ENCODE measurements around the gene ERBB4.

ERBB4 gene

DNA sequence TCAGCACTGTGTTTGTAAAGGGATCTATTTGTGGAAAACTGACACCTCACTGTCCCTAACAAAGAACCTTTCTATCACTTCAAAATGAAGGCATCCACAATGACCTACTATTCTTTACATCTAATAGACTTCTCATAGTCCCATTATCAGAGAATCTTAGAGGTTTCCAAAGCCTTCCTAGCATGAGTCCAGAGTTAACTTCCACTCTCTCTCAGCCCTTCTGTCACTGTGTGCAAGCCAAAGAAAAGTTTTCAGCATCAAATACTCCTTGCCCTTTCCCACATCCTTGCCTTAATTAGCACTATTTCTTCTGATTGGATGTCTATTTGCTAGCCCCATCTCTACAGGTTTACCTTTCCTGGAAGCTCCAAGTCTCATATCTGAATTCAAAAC, 178.5 kb downstream of the ERBB4 start:
- DNase-seq: no peak

DNA sequence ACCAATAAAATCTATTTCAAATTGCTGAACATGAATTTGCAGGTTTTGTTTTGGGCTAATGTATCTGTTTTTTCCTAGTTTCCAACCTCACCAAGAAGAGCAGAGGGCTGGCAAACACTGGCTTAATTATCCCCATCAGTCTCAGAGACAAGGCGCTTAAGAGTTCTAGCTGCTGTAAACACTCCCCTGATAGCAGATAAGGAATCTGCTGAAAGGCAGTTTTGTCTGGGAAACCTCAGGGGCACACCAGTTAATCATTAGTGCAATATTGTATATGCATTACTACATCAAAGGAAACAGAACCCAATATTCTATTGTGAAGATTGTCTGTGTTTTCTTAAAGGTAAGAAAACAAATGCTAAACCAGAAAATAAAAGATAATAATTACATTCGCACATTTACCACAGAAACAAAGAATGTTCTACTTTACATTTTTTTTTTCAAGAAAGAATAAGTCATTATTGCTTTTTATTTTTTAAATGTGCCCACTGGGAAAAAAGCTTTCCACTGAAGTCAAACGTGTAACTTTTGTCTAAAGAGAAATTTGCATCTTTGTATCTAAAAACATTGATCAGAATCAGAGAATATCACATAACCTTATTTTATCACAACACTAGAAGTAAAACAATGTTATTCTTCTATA, 179.1 kb downstream of the ERBB4 start:
- DNase-seq: no peak

DNA sequence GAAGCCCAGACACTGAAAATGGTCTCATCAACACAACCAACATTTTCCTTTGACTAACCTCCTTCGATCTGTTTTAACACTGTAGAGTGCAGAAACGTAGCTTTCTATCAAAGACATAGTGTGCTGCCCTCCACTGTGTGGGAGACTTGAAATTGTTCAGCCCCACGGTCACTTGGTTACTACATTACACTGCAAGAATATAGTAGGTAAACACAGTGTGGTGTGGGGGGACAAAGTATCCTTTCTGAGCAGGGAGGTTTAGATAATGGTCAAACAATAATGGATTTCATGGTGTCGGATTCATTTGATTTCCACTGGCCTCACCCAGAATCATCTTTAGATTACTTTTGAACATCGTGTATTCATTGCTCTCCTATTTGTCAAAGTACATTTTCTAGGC, 181.0 kb downstream of the ERBB4 start:
- DNase-seq: no peak

DNA sequence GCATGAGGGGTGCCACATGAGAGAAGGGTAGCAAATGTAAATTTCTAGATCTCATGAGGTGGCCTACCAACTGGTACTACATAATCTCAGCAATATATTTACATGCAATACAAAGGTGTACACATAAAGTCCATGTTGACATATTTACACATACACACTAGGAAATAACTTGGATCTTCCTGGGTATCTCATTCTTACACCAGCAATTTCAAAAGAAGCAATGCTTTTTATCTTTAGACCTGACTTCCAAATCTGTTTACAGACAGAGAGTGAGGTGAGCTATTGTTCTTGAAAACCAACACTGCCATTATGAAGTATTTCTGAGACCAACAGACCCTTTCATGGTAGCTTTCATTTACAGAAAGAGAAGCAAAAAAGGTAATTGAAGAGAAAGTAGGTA, 184.2 kb downstream of the ERBB4 start:
- DNase-seq: no peak

DNA sequence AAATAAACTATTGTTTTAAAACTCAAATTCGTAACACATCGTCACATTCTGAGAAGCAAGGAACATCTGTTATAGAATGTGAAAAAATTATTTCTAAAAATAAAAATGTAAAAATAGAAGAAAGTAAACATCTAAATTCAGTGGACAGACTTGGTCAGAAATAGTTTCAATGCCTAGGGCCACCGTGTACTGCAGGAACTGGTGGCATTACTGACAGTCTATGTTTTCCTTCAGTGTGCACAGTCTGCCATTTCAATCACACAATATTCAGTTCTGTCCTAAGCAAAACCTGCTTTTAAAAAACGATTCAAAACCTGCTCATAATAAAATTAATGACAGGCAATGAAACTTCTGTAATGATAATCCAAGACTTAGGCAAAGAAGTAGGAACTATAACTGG, 190.1 kb downstream of the ERBB4 start:
- DNase-seq: no peak

DNA sequence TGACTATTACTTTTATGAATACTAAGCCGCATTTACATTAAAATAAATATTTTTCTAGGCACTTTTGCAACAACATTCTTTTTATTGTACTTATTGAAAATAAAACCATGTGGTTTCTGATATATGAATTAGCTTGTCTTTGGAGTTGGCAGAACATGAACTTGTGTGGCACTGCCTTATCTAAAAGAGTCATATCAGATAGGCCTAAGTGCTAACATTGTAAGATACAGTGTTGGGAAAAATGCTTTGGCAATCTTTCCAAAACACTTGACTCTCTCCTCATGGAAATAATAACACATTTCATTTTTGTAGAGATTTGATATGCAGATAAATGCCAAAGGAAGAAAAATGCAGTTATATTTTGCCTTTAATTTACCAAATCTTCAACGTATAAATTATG, 191.7 kb downstream of the ERBB4 start:
- DNase-seq: no peak

DNA sequence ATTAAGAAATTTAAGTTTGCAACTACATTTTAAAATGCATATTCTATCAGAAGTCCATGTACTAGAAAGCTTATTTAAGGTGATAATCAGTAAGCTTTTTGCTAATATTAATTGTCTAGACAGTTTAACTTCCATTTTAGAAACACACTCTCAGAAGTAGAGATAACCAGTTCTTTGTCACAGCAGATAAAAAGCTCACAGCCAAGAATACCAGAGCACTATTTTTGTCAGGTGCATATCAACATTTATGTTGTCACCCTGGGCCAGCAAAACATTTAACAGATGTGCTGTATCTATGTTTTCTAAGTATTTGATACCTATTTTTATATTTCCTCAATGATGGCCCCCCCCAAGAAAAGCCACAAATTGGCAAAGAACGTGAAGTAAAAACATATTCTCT, 192.6 kb downstream of the ERBB4 start:
- no peak for DNase-seq

DNA sequence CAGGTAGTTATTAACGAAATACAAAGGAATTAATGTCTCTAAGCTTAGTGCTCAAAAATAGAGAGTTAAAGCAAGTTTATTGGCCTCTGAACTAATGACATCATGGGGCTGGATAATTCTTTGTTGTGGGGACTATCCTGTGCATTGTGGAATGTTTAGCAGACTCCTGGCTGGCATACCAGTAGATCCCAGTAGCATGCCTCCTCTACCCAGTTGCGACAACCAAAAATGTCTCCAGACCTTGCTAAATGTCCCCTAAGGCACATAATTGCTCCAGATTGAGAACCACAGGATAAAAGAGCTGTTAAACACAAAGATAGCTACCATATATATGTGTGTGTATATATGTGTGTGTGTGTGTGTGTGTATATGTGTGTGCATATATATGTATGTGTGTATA, 194.5 kb downstream of the ERBB4 start:
- DNase-seq: no peak

DNA sequence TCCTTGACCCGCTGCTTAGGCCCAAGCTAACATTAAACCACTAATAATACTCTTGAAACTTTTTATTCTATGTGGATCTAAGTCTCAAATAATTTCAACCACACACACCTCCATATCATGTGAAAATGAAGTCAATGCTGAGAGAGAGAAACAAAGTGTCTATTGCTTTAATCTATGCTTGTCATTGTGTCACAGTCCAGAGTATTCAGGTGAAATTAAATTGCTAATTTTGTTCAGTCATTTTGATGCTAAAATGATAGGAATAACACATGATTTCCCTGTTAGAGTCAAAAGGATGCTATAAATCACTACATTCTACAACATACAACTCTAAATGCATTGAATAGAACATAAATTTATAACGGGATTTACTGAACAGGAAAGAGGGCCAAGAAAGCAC, 195.4 kb downstream of the ERBB4 start:
- DNase-seq: no peak

DNA sequence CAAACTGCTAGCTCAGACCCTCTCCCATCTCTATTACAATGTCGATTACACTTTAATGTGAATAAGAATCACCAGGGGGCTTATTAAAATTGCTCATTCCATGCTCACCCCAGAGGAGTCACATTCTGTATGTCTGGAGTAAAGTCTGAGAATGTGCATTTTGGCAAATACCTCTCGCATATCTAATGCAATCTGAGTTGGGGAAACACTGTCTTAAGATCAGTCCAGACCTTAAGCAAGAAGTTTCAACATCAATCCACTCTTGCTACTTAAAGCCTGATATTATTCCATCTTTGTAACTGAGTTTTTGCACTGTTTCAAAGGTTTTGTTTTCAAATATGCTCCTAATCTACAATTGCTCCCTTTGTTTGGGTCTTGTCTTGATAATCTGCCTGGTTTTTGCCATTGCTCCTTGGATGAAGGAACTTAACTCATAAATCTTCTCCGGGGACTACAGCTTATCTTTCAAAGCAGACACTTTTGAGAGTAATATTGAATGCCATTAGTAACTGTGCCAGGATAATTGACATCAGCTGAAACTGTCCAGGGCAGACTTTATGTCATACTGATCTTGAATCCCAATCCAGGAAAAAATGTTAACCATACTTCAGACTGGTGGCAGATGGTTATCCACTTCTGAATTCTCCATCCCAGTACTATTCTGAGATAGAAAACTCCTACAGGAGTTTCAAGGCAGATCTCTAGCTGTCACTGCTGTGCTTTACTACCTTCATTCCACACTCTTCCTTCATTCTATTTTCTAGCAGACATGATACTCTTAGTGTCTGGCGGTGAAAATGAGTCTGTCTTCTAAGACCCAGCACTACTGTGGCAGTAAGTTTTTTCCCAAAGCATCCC, 200.9 kb downstream of the ERBB4 start:
- no peak for DNase-seq

DNA sequence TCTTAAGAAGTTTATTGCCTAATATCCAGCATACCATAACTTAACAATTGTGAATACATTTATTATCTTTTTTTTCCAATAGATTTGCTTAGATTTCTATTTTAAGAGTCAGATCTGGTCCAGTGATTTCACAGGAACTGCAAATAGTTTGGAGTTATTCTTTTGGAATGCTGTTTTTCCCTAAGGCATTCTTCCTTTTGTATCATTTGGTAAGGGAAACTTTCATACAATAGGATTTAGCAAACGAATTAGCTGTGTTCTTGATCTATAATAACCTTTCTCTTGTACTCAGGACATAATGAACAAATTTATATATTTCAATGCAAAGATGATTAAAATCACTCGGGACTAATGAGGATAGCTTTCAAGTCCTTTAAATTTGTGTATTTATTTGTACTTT, 201.6 kb downstream of the ERBB4 start:
- no peak for DNase-seq

DNA sequence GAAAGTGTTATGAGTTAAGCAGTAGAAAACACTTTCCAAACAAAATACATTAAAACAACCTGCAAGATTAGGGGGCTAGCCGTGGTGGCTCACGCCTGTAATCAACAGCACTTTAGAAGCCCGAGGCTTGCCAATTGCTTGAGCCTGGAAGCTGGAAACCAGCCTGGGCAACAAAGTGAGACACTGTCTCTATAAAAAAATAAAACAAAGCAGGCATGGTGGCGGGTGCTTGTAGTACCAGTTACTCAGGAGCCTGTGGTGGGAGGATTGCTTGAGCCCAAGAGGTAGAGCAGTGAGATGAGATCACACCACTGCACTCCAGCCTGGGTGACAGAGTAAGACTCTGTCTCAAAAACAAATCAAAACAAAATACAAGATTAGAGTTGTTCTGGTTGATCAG, 208.3 kb downstream of the ERBB4 start:
- DNase-seq: no peak

DNA sequence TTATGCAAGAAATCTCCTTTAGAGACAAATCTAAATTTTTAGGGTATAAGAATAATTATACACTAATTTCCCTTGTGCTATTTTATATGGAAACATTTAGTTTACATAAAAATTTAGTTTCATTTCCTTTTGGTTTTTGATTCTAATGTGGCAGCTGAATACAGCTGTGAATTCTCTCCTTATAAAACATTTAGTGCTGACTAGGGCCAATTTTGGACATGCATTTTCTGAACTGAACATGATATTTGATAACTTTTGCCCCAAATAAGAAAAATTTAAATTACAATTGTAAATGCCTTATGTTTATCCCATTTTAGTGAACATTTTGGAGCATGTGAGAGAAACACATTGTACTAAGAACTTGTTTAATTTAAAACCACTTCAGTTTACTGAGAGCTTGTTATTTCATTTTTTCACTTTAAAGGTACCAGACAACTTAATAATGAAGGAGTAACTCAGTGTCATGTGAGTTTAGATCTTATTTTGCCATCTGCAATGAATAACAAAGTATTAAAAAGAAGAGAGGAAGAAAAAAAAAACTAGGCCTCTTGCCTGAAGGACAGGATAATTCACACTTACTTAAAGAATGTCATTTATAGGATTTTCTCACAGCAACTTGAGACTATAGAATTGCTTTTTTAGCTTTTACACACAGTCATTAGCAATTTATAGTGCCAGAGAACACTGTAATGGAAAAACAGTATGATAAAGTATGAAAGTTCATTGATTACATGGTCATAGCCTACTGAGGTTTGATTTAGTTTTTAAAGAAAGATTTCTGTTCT, 209.7 kb downstream of the ERBB4 start:
- no peak for DNase-seq

DNA sequence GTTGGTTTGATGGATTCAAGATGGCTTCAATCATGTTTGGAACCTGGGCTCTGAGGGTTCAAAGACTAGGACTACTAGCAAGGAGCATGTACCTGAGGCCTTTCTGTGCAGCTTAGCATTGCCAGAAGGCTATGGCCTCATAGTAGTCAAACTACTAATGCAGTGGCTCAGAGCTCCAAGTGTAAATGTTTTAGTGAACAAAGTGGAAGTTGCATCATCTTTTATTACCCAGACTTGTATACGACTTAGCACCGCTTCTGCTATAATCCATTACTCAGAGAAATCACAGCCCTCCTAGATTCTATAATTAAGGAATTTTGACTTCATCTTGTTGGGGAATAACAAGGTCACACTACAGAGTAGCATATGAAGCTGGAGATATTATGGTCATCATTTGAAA, 210.5 kb downstream of the ERBB4 start:
- no peak for DNase-seq

DNA sequence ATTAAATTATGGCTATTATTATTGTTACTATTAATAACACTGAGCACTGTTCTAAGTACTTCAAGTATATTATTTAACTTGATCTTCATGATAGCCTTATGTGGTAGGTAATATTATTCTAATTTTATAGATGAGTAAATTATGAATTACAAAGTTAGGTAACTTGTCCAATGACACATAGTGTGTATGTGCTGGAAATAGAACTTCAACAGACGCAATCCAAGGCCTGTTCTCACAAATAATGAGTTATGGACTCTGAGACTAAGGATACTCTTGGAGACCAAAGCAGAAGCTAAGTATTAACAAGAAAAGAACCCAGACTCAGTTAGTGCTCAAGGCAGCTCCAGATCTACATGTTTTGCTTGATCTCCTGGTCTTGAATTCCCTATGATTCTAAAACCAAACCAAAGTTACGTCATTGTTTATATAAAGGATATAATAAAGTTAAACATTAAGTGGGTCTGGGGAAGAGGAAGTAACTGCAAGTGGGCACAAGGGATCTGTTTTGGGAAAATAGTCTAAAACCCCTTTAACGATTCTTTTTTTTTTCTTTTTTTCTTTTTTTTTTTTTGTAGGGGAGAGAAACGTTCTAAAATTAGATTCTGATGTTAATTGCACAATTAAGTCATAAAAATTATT, 211.3 kb downstream of the ERBB4 start:
- no peak for DNase-seq

DNA sequence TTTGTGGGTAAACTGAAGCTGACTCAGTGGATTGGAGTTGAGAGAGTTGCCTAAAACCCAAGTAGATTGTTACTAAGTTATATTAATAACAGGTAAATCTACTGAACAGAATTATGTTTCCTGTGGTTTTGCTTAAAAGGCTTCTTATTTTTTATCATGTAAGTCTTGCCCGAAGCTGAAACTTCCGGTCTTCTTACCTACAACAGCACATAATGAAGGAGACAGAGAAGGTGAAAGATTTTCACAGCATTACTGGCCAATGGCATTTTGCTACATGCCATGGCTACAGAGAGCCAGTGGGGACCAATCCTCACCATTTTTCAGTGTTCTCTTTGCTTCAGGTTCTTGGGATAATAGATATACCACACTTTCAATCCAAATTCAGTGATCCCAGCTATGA, 220.0 kb downstream of the ERBB4 start:
- no peak for DNase-seq

DNA sequence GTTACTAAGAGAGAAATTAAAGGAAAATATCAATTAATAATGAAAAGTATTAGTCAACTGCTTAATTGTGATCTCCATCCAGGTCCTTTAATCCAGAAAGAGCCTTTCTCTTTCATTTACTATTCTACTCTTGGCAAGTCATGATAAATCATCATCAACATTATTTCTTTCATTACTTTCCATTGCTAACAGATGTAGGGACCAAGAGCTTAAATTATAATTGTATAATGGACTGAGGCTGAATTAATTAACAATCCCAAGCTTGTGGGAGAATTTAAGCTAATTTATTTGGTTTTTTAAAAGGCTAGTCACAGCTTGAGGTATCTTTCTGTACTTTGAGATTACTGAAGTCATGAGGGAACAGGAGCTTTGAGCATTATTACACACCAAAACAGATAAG, 223.9 kb downstream of the ERBB4 start:
- no peak for DNase-seq

DNA sequence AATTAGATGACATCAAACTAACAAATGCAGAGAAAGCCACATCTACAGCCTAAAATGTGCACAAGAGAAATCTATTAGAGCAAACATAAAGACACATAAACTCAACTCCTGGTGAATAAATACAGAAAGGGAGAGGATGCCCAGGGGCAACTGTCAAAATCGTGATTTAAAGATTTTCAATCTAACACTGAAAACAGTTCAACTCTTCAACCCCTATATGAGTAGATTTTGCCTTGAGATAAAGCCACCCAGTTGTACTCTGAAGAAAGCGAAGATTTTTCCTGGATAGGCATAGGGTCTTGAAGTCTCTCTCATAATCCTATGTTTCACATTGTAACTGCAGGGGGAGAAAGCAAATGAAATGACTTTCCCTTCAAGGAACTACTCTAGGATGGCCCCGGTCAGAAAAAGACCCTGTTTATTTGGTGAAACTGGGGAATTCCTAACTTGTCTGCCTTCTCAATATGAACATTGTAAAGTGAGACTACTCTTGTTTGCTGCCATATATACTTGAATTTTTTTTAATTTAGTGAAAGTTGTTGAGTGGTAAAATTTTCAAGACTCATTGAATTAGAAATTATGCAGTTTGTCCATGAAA, 226.7 kb downstream of the ERBB4 start:
- DNase-seq: no peak

DNA sequence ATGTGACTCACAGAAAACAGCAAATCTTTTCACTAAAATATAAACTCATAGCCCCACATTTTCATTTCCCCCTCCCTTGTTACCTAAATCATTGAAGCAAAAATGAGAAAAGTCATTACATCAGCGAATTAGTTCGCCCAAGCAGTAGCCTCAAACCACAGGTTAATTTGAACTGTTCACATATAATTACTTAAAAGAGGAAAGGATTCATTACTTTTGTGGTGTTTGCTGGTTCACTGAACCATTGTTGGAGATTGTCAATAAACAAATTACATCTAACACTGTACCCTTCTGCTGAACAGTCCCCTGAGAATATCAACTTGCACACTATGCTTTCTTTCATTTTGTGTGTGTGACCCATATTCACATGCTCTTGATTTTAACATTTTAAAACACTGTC, 238.7 kb downstream of the ERBB4 start:
- DNase-seq: no peak

DNA sequence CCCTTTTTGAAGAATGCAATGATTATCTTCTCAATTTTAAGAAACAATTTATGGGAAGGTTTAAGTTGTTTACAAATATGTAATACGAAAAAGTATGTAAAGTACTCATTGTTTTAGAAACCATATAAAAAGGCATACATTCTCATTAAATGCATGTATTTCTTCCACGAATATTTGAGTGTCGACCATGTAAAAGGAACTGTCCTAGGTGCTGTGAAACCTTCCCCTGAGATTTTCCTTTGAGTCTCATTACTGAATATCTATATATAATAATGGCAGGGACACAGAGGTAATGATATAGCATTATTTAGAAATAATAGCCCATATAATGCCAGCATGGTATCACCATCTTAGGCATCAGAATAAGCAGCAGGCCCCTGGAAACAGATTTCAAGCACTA, 239.3 kb downstream of the ERBB4 start:
- no peak for DNase-seq

DNA sequence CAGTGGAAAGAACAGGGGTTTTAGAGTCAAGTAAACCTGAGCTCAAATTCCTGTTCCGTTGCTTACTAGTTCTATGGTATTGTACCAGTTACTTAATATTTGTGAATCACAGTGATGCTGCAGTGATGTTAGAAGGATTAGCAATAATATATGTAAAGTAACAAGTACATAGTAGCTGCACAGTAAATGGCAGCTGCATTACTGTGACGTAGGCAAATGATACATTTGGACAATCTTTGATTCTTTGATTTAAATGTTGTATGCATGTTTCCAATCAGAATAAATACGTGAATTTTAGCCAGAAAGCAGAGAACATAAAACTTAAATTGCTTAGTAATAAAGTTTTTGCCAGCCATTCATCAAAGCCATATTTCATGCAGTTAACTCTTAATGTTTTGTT, 243.0 kb downstream of the ERBB4 start:
- no peak for DNase-seq

DNA sequence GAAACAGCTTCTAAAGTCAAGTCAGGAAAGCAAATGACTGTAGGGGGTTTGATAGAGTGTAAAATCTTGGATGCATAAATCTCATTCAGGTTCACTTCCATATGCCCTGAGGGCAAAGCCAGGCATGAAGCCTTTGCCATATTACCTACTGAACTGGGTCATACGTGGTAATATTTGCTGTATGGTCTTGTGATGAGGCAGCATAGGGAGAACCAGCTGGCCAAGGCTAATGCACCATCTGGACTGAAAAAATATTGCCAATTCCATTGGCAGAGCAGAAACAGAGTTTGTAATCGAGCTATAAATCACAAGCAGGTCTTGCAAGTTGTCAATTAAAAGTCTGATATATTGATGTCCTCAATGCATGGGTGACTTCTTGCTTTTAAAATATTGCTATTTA, 243.8 kb downstream of the ERBB4 start:
- no peak for DNase-seq

DNA sequence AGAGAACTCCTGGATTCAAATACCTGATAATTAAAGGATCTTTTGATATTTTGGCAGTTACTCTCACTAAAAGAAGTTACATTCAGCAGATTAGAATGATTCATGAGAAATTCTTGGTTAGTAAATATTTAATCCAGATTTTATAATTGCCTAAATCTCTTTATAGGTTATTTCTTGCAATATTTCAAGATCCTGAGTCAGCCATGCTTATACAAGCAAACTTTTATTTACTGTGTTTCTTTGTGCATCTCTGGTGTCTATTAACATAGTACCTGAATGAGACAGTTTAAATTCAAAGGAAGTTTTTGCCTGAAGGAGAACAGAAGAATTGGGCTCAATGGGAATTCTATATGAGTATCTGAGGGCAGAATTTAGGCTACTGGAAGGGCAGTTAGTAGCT, 249.3 kb downstream of the ERBB4 start:
- no peak for DNase-seq

Measured in T-helper 9 cell (primary cell).